ENCODE data around the gene TRDMT1. TPM values are rescaled to one million over a fixed set of nuclear protein-coding genes. Genes with fewer than 3 reads are reported as not detected.

The TRDMT1 gene
- total RNA-seq, 1 donor from 2014 or later, result 5.9 TPM

- Histone ChIP-seq H3K36me3 (ENCODE audit: insufficient read depth, low read length) (peaks cover 69% of the 10 kb centered on the region), H3K9me3 (ENCODE audit: insufficient read depth, low read depth, low read length) (no peaks in the 10 kb centered on the region), H3K4me3 (ENCODE audit: insufficient read depth, low read depth, low read length) (peak overlapping the region; percentile 92), H4K20me1 (ENCODE audit: insufficient read depth, low read length) (peaks cover 85% of the 10 kb centered on the region), H2AFZ (ENCODE audit: low read depth, low read length) (no peak overlapping the region), H3K79me2 (ENCODE audit: insufficient read depth, low read length) (peaks cover 53% of the 10 kb centered on the region), H3K27ac (ENCODE audit: low read depth, low read length) (peak overlapping the region; percentile 99), H3K9ac (ENCODE audit: low read length) (peak overlapping the region; percentile 100), H3K4me2 (ENCODE audit: low read length) (peak overlapping the region; percentile 82), H3K4me1 (ENCODE audit: insufficient read depth, low read length) (peaks cover 14% of the 10 kb centered on the region), H3K27me3 (ENCODE audit: insufficient read depth, low read length) (no peaks in the 10 kb centered on the region)
- no peaks in the 10 kb centered on the region for H3K9me3 Mint-ChIP-seq (ENCODE audit: unreplicated experiment)
- H3K27ac Mint-ChIP-seq (ENCODE audit: unreplicated experiment), result peak overlapping the region; percentile 92
- peaks cover 16% of the 10 kb centered on the region for H3K4me1 Mint-ChIP-seq (ENCODE audit: low read depth, unreplicated experiment)
- DNase-seq (ENCODE audit: low read depth), result no peak
- TF ChIP-seq CTCF (IDR thresholded peaks at IDR 0.05; ENCODE audit: insufficient read depth, low read depth, low read length), result no peak
- H3K4me3 Mint-ChIP-seq (ENCODE audit: unreplicated experiment), result peak overlapping the region; percentile 95
- H3K27me3 Mint-ChIP-seq (ENCODE audit: low read depth, unreplicated experiment), result no peaks in the 10 kb centered on the region
- no peak for FAIRE-seq
- peaks cover 58% of the 10 kb centered on the region for H3K36me3 Mint-ChIP-seq (ENCODE audit: low read depth, unreplicated experiment)
Measured at GRCh38 chr10:17235136-17235535, 33.7 kb upstream of the TRDMT1 start.

GRCh38 chr10:17234431-17234945 lies 33.0 kb upstream of the TRDMT1 start:
- TF ChIP-seq CTCF (IDR thresholded peaks at IDR 0.05; ENCODE audit: insufficient read depth, low read depth, low read length), result no peak
- no peak for TF ChIP-seq EZH2 (IDR thresholded peaks at IDR 0.05; ENCODE audit: insufficient read depth, low read length)
- Mint-ChIP-seq H3K36me3 (ENCODE audit: low read depth, unreplicated experiment) (peaks cover 59% of the 10 kb centered on the region), H3K27me3 (ENCODE audit: low read depth, unreplicated experiment) (no peaks in the 10 kb centered on the region), H3K4me1 (ENCODE audit: low read depth, unreplicated experiment) (peaks cover 16% of the 10 kb centered on the region), H3K27ac (ENCODE audit: unreplicated experiment) (peak overlapping the region; percentile 92), H3K4me3 (ENCODE audit: unreplicated experiment) (peak overlapping the region; percentile 95), H3K9me3 (ENCODE audit: unreplicated experiment) (no peaks in the 10 kb centered on the region)
- H3K27me3 ChIP-seq (ENCODE audit: insufficient read depth, low read length), result no peaks in the 10 kb centered on the region
- H3K79me2 ChIP-seq (ENCODE audit: insufficient read depth, low read length), result peaks cover 59% of the 10 kb centered on the region
- peaks cover 14% of the 10 kb centered on the region for H3K4me1 ChIP-seq (ENCODE audit: insufficient read depth, low read length)
- no peak for FAIRE-seq
- H4K20me1 ChIP-seq (ENCODE audit: insufficient read depth, low read length), result peaks cover 92% of the 10 kb centered on the region
- H3K27ac ChIP-seq (ENCODE audit: low read depth, low read length), result peak overlapping the region; percentile 99
- H3K9ac ChIP-seq (ENCODE audit: low read length), result peak overlapping the region; percentile 100
- no peak overlapping the region for H2AFZ ChIP-seq (ENCODE audit: low read depth, low read length)
- H3K9me3 ChIP-seq (ENCODE audit: insufficient read depth, low read depth, low read length), result no peaks in the 10 kb centered on the region
- H3K4me2 ChIP-seq (ENCODE audit: low read length), result peak overlapping the region; percentile 82
- H3K4me3 ChIP-seq (ENCODE audit: insufficient read depth, low read depth, low read length), result peak overlapping the region; percentile 92
- peaks cover 69% of the 10 kb centered on the region for H3K36me3 ChIP-seq (ENCODE audit: insufficient read depth, low read length)
- DNase-seq (ENCODE audit: low read depth), result no peak

- H3K4me3 Mint-ChIP-seq (ENCODE audit: unreplicated experiment), result peak overlapping the region; percentile 95
- Histone ChIP-seq H3K36me3 (ENCODE audit: insufficient read depth, low read length) (peaks cover 69% of the 10 kb centered on the region), H3K9ac (ENCODE audit: low read length) (peak overlapping the region; percentile 100), H3K27ac (ENCODE audit: low read depth, low read length) (peak overlapping the region; percentile 99), H3K79me2 (ENCODE audit: insufficient read depth, low read length) (peaks cover 63% of the 10 kb centered on the region), H4K20me1 (ENCODE audit: insufficient read depth, low read length) (peaks cover 91% of the 10 kb centered on the region), H3K27me3 (ENCODE audit: insufficient read depth, low read length) (no peaks in the 10 kb centered on the region), H3K4me2 (ENCODE audit: low read length) (peak overlapping the region; percentile 82), H3K4me3 (ENCODE audit: insufficient read depth, low read depth, low read length) (peak overlapping the region; percentile 92), H2AFZ (ENCODE audit: low read depth, low read length) (no peak overlapping the region), H3K9me3 (ENCODE audit: insufficient read depth, low read depth, low read length) (no peaks in the 10 kb centered on the region), H3K4me1 (ENCODE audit: insufficient read depth, low read length) (peaks cover 14% of the 10 kb centered on the region)
- H3K9me3 Mint-ChIP-seq (ENCODE audit: unreplicated experiment), result no peaks in the 10 kb centered on the region
- H3K27ac Mint-ChIP-seq (ENCODE audit: unreplicated experiment), result peak overlapping the region; percentile 98
- H3K27me3 Mint-ChIP-seq (ENCODE audit: low read depth, unreplicated experiment), result no peaks in the 10 kb centered on the region
- H3K36me3 Mint-ChIP-seq (ENCODE audit: low read depth, unreplicated experiment), result peaks cover 61% of the 10 kb centered on the region
- FAIRE-seq (peak; percentile 5), DNase-seq (ENCODE audit: low read depth) (no peak)
- H3K4me1 Mint-ChIP-seq (ENCODE audit: low read depth, unreplicated experiment), result peaks cover 16% of the 10 kb centered on the region
- TF ChIP-seq CTCF (IDR thresholded peaks at IDR 0.05; ENCODE audit: insufficient read depth, low read depth, low read length) (no peak), EZH2 (IDR thresholded peaks at IDR 0.05; ENCODE audit: insufficient read depth, low read length) (no peak)
Measured at GRCh38 chr10:17233286-17233991, 32.0 kb upstream of the TRDMT1 start.
